HEK293T (cell line): ENCODE data around the gene MAPK12.

Source experiments
- CTCF ChIA-PET: fragments of 350-600 bp; formaldehyde crosslinking; extraction: SDS; loops from one replicate; lab custom pipeline; 2021; ENCODE audit warnings: antibody characterized with exemption, inconsistent platforms; lab: Yijun Ruan, JAX
- POLR2A ChIA-PET: fragments of 350-600 bp; formaldehyde crosslinking; extraction: SDS; loops from one replicate; lab custom pipeline; 2020; ENCODE audit warnings: antibody characterized with exemption, inconsistent platforms; lab: Yijun Ruan, JAX
- DNase-seq: peaks from one replicate; pipeline ENCODE4 v3.0.0; 2012; ENCODE audit warnings: mixed read lengths; ENCODE audit errors: extremely low spot score
- ARNT ChIP-seq: fragments of 450-650 bp; IDR thresholded peaks from 2 replicates; pipeline ENCODE4 v1.6.1; 2017; ENCODE audit warnings: mild to moderate bottlenecking
- BHLHE40 ChIP-seq: fragments of 450-650 bp; IDR thresholded peaks from 2 replicates; pipeline ENCODE4 v1.6.1; 2016; ENCODE audit warnings: mild to moderate bottlenecking, moderate library complexity, borderline replicate concordance
- CTBP1 ChIP-seq: fragments of 450-650 bp; IDR thresholded peaks from 2 replicates; pipeline ENCODE4 v1.6.1; 2016; ENCODE audit warnings: borderline replicate concordance
- ELF4 ChIP-seq: fragments of 450-650 bp; IDR thresholded peaks from 2 replicates; pipeline ENCODE4 v1.6.1; 2017; ENCODE audit warnings: antibody characterized with exemption
- FOXA1 ChIP-seq: fragments of 450-650 bp; IDR thresholded peaks from 2 replicates; pipeline ENCODE4 v1.6.1; 2016; ENCODE audit warnings: mild to moderate bottlenecking
- FOXK2 ChIP-seq: fragments of 450-650 bp; IDR thresholded peaks from 2 replicates; pipeline ENCODE4 v1.6.1; 2016; ENCODE audit warnings: mild to moderate bottlenecking
- FOXM1 ChIP-seq: fragments of 450-650 bp; IDR thresholded peaks from 2 replicates; pipeline ENCODE4 v1.6.1; 2017; ENCODE audit warnings: mild to moderate bottlenecking, borderline replicate concordance
- HDGF ChIP-seq: fragments of 450-650 bp; IDR thresholded peaks from 2 replicates; pipeline ENCODE4 v1.6.1; 2017; ENCODE audit warnings: antibody characterized with exemption, borderline replicate concordance
- L3MBTL2 ChIP-seq: fragments of 450-650 bp; conservative IDR thresholded peaks from 2 replicates; pipeline ENCODE4 v1.6.1; 2016; ENCODE audit warnings: mild to moderate bottlenecking
- LEF1 ChIP-seq: fragments of 450-650 bp; IDR thresholded peaks from 2 replicates; pipeline ENCODE4 v1.6.1; 2017; ENCODE audit warnings: mild to moderate bottlenecking, borderline replicate concordance
- NFRKB ChIP-seq: fragments of 450-650 bp; IDR thresholded peaks from 2 replicates; pipeline ENCODE4 v1.6.1; 2016; ENCODE audit warnings: mild to moderate bottlenecking, moderate library complexity
- PKNOX1 ChIP-seq: fragments of 450-650 bp; IDR thresholded peaks from 2 replicates; pipeline ENCODE4 v1.6.1; 2016
- SP1 ChIP-seq: fragments of 450-650 bp; IDR thresholded peaks from 2 replicates; pipeline ENCODE4 v1.6.1; 2017
- SUZ12 ChIP-seq: fragments of 450-650 bp; IDR thresholded peaks from 2 replicates; pipeline ENCODE4 v1.6.1; 2016; ENCODE audit warnings: mild to moderate bottlenecking
- TARDBP ChIP-seq: fragments of 450-650 bp; IDR thresholded peaks from 2 replicates; pipeline ENCODE4 v1.6.1; 2016
- ZNF384 ChIP-seq: fragments of 450-650 bp; IDR thresholded peaks from 2 replicates; pipeline ENCODE4 v1.6.1; 2016

Gene MAPK12

GRCh38 chr22:50203288-50203687 is 58.2 kb downstream of the MAPK12 start:
- DNase-seq: no peak
- ChIA-PET CTCF (no interaction called here), POLR2A (no interaction called here)
- TF ChIP-seq ZNF384: no peak
- TF ChIP-seq HDGF: no peak
- TF ChIP-seq SUZ12: no peak
- TF ChIP-seq ARNT: no peak
- TF ChIP-seq NFRKB: no peak
- no peak for TF ChIP-seq ELF4
- no peak for TF ChIP-seq PKNOX1
- no peak for TF ChIP-seq LEF1
- no peak for TF ChIP-seq FOXM1
- TF ChIP-seq SP1: no peak
- no peak for TF ChIP-seq L3MBTL2
- no peak for TF ChIP-seq CTBP1
- TF ChIP-seq TARDBP: no peak
- TF ChIP-seq FOXK2: no peak
- TF ChIP-seq FOXA1: no peak
- TF ChIP-seq BHLHE40: no peak
